AG10803 (cell line): ENCODE results near the gene CLDN5.
A peak's percentile ranks its signal among the peaks of the same experiment; 100 is the strongest.

Experiments
- DNase-seq: peaks from one replicate; pipeline ENCODE4 v3.0.0; 2010; ENCODE audit warnings: low read depth
- H3K4me3 ChIP-seq: 2 replicates; pipeline ENCODE4 v1.5.1; 2011; ENCODE audit warnings: mild to moderate bottlenecking, low read length, control low read depth
- CTCF ChIP-seq: conservative IDR thresholded peaks from 2 replicates; pipeline ENCODE4 v1.5.1; 2011; ENCODE audit warnings: mild to moderate bottlenecking, low read length, control low read depth, inconsistent platforms

Gene CLDN5

GRCh38 chr22:19496324-19496630 is 27.9 kb downstream of the CLDN5 start:
- TF ChIP-seq CTCF = no peak
- no peak overlapping the region for H3K4me3 ChIP-seq
- DNase-seq = no peak

- H3K4me3 ChIP-seq = no peak overlapping the region
- DNase-seq = peak; percentile 39
- peak; percentile 33 for TF ChIP-seq CTCF
These were observed 28.5 kb downstream of the CLDN5 start for GRCh38 chr22:19495562-19496323.

GRCh38 chr22:19494676-19495173 is 29.5 kb downstream of the CLDN5 start:
- DNase-seq = no peak
- TF ChIP-seq CTCF = no peak
- H3K4me3 ChIP-seq = no peak overlapping the region

GRCh38 chr22:19494001-19494560 is 30.1 kb downstream of the CLDN5 start:
- no peak overlapping the region for H3K4me3 ChIP-seq
- no peak for DNase-seq

GRCh38 chr22:19492504-19493174 is 31.6 kb downstream of the CLDN5 start:
- no peak for TF ChIP-seq CTCF
- DNase-seq = no peak
- H3K4me3 ChIP-seq = no peak overlapping the region

More at GRCh38 chr22:19494001-19494560, 30.1 kb downstream of the CLDN5 start:
- no peak for TF ChIP-seq CTCF

GRCh38 chr22:19490628-19491230 is 33.5 kb downstream of the CLDN5 start:
- H3K4me3 ChIP-seq = no peak overlapping the region
- TF ChIP-seq CTCF = no peak
- DNase-seq = no peak
